ENCODE results near the gene VWF. TPM values are rescaled to one million over a fixed set of nuclear protein-coding genes. Genes with fewer than 3 reads are reported as not detected.

The VWF gene
- total and polyA plus RNA-seq, 2 of the 4 experiments (the other 2 are of a cell fraction), result under 0.01 to 0.09 TPM

DNA sequence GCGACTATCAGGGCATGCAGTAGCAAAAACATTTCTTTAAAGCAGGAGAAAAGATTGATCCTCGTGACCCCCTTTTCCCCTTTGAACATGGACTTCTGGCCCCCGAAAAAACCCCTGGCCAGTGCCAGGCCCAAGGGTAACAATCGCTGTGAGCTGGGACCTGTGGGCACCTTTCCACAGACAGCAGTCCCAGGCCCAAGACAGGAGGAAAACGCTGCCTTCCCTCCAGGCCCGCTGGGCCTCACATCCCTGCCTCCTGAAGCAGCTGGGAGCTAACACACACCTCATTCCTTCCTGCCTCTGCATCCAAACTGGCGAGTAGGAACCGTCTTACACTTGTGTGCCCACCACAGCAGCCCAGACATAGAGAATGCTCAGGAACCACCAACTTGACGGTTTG is 1.2 kb downstream of the VWF start:
- Histone ChIP-seq H3K9me3 (ENCODE audit: control insufficient read depth, insufficient read depth, low read length) (no peaks in the 10 kb centered on the region), H3K4me1 (ENCODE audit: control insufficient read depth, insufficient read depth, low read length) (no peaks in the 10 kb centered on the region), H3K9ac (ENCODE audit: low read depth, low read length) (no peak overlapping the region), H2AFZ (replicated peaks; ENCODE audit: low read length, poor library complexity) (no peak overlapping the region), H2AK9ac (replicated peaks; ENCODE audit: low read depth, low read length, poor library complexity) (no peak overlapping the region), H3K4me2 (ENCODE audit: low read depth, low read length) (no peak overlapping the region), H2BK120ac (ENCODE audit: low read depth, low read length) (no peak overlapping the region), H4K8ac (ENCODE audit: low read depth in 2 of 2, low read length in 2 of 2) (no peak overlapping the region), H4K5ac (ENCODE audit: low read depth, low read length) (no peak overlapping the region), H4K91ac (ENCODE audit: insufficient read depth, low read depth, low read length) (no peak overlapping the region), H3K27me3 (ENCODE audit: control insufficient read depth, insufficient read depth, low read length) (peaks cover 13% of the 10 kb centered on the region; the same call in 1 of the 2 replicates), H4K20me1 (ENCODE audit: insufficient read depth, low read length) (no peaks in the 10 kb centered on the region), H3K18ac (ENCODE audit: low read depth, low read length) (no peak overlapping the region), H2BK5ac (ENCODE audit: low read depth, low read length, poor library complexity, severe bottlenecking) (no peak overlapping the region), H3K23ac (ENCODE audit: low read depth, low read length) (no peak overlapping the region), H2BK20ac (ENCODE audit: low read depth, low read length) (no peak overlapping the region), H3K36me3 (ENCODE audit: control insufficient read depth, insufficient read depth, low read length) (no peaks in the 10 kb centered on the region), H2BK15ac (ENCODE audit: low read depth, low read length) (no peak overlapping the region), H3K14ac (replicated peaks; ENCODE audit: low read depth, low read length) (no peak overlapping the region), H3K79me1 (ENCODE audit: low read depth in 1 of 2, low read length in 2 of 2) (no peaks in the 10 kb centered on the region), H3K56ac (ENCODE audit: extremely low read depth, insufficient read depth, low read length) (no peak overlapping the region), H3K4me3 (ENCODE audit: insufficient read depth, low read depth, low read length) (no peak overlapping the region), H3K9me1 (ENCODE audit: insufficient read depth, low read length) (0 out of 2 replicates have a peak, but pooled peaks cover 4% of the 10 kb centered on the region), H3K4ac (ENCODE audit: low read depth, low read length) (no peak overlapping the region), H2AK5ac (ENCODE audit: low read depth, low read length) (no peak overlapping the region), H3K27ac (ENCODE audit: insufficient read depth, low read length) (no peak overlapping the region)
- ChIA-PET CTCF (no interaction called here), POLR2A (ENCODE audit: unreplicated experiment) (no interaction called here)
- intact Hi-C loops (cut with micrococcal nuclease) (no loop called here), dilution Hi-C loops (cut with HindIII; ENCODE audit: low sequenced_read_pairs, unreplicated experiment) (no loop called here), in situ Hi-C loops (cut with MboI; ENCODE audit: low sequenced_read_pairs) (no loop called here)
- no TSS peak for BruUV-seq (replicated peaks)
- TF ChIP-seq MAFK (IDR thresholded peaks at IDR 0.05; ENCODE audit: low read depth, low read length) (no peak), CEBPB (IDR thresholded peaks at IDR 0.05; ENCODE audit: low read depth, low read length) (no peak)
- TF ChIP-seq, protein P1, sequence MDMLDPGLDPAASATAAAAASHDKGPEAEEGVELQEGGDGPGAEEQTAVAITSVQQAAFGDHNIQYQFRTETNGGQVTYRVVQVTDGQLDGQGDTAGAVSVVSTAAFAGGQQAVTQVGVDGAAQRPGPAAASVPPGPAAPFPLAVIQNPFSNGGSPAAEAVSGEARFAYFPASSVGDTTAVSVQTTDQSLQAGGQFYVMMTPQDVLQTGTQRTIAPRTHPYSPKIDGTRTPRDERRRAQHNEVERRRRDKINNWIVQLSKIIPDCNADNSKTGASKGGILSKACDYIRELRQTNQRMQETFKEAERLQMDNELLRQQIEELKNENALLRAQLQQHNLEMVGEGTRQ (IDR thresholded peaks at IDR 0.05; ENCODE audit: low read depth, low read length), result no peak
- WGBS, 2 experiments (ENCODE audit: extremely low coverage in 2 of 2, insufficient read length in 1 of 2), result 58% methylated on average over 4 of the region's 9 CpGs; no CpG with 5 or more reads in 1 of the 2 experiments
- no peak for DNase-seq
- no peak for ATAC-seq (ENCODE audit: low read depth)

Measured in IMR-90 (cell line).